ENCODE data around the gene TMED10. TPM values are rescaled to one million over a fixed set of nuclear protein-coding genes. Genes with fewer than 3 reads are reported as not detected.

TMED10 gene
- total and polyA plus RNA-seq, 2 of the 13 experiments (the other 11 are each of a cell fraction or from before 2014, with no cell fraction given) = 311 to 377 TPM

DNA sequence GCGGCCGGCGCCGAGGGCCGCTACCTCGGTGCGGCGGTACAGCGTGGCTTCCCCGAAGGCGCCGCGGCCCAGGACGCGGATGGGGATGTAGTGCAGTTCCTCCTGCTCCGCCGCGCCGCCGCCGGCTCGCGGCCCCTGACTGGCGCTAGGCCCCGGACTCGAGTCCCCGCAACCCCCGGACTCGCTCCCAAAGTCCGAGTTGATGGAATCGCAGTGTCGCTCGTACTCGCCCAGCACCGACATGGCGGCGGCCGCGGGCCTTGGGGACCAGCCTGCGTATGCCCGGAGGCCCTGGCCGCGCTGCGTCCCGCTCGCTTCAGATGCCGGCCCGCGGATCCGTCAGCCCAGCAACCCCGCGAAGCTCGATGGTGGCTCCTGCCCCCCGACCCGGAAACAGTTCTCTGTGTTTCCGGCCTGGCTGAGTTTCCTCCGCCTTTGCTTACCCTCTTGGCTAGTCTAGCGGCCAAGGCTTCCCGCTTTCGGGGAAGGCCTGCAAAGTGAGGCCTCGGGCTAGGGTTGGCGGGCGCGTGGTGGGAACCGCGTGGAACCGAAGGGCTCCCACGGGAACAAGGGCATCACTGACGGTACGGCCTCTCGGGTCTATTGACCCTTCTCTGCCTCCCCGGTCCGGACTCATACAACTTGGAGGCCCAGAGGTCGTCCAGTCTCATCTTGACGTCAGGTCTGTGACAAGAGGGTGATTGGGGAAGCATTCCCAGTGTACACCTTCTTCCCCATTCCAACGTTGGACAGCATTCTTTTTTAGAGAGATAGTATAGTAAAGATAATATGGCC is 49.5 kb downstream of the TMED10 start, which contains the start of gene NEK9 (continued):
- TF ChIP-seq, protein P1, sequence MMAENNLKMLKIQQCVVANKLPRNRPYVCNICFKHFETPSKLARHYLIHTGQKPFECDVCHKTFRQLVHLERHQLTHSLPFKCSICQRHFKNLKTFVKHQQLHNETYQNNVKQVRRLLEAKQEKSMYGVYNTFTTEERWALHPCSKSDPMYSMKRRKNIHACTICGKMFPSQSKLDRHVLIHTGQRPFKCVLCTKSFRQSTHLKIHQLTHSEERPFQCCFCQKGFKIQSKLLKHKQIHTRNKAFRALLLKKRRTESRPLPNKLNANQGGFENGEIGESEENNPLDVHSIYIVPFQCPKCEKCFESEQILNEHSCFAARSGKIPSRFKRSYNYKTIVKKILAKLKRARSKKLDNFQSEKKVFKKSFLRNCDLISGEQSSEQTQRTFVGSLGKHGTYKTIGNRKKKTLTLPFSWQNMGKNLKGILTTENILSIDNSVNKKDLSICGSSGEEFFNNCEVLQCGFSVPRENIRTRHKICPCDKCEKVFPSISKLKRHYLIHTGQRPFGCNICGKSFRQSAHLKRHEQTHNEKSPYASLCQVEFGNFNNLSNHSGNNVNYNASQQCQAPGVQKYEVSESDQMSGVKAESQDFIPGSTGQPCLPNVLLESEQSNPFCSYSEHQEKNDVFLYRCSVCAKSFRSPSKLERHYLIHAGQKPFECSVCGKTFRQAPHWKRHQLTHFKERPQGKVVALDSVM (CRISPR knock-in tag; IDR thresholded peaks at IDR 0.05) = peak; percentile 84
- TF ChIP-seq ZNF10 (CRISPR knock-in tag; IDR thresholded peaks at IDR 0.05; ENCODE audit: borderline replicate concordance, low read depth) = no peak
- peak; percentile 40; the same call in 1 of the 2 replicates for TF ChIP-seq RFX3 (CRISPR knock-in tag; IDR thresholded peaks at IDR 0.05)
- TF ChIP-seq, protein P2, sequence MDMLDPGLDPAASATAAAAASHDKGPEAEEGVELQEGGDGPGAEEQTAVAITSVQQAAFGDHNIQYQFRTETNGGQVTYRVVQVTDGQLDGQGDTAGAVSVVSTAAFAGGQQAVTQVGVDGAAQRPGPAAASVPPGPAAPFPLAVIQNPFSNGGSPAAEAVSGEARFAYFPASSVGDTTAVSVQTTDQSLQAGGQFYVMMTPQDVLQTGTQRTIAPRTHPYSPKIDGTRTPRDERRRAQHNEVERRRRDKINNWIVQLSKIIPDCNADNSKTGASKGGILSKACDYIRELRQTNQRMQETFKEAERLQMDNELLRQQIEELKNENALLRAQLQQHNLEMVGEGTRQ (IDR thresholded peaks at IDR 0.05; ENCODE audit: low read depth, low read length) = no peak
- TF ChIP-seq, protein P2 (CRISPR knock-in tag; IDR thresholded peaks at IDR 0.05; ENCODE audit: borderline replicate concordance) = peak; percentile 37; the same call in 1 of the 2 replicates
- TF ChIP-seq, protein P3, sequence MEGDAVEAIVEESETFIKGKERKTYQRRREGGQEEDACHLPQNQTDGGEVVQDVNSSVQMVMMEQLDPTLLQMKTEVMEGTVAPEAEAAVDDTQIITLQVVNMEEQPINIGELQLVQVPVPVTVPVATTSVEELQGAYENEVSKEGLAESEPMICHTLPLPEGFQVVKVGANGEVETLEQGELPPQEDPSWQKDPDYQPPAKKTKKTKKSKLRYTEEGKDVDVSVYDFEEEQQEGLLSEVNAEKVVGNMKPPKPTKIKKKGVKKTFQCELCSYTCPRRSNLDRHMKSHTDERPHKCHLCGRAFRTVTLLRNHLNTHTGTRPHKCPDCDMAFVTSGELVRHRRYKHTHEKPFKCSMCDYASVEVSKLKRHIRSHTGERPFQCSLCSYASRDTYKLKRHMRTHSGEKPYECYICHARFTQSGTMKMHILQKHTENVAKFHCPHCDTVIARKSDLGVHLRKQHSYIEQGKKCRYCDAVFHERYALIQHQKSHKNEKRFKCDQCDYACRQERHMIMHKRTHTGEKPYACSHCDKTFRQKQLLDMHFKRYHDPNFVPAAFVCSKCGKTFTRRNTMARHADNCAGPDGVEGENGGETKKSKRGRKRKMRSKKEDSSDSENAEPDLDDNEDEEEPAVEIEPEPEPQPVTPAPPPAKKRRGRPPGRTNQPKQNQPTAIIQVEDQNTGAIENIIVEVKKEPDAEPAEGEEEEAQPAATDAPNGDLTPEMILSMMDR (CRISPR knock-in tag; IDR thresholded peaks at IDR 0.05) = no peak
- TF ChIP-seq EHMT2 (IDR thresholded peaks at IDR 0.05; ENCODE audit: borderline replicate concordance, low read depth, low read length) = peak; percentile 65; the same call in 1 of the 2 replicates
- no peak for TF ChIP-seq ATF7 (IDR thresholded peaks at IDR 0.05)
- peak; percentile 75; the same call in 1 of the 2 replicates for TF ChIP-seq ATF7 (CRISPR knock-in tag; IDR thresholded peaks at IDR 0.05)
- TF ChIP-seq, protein P4, sequence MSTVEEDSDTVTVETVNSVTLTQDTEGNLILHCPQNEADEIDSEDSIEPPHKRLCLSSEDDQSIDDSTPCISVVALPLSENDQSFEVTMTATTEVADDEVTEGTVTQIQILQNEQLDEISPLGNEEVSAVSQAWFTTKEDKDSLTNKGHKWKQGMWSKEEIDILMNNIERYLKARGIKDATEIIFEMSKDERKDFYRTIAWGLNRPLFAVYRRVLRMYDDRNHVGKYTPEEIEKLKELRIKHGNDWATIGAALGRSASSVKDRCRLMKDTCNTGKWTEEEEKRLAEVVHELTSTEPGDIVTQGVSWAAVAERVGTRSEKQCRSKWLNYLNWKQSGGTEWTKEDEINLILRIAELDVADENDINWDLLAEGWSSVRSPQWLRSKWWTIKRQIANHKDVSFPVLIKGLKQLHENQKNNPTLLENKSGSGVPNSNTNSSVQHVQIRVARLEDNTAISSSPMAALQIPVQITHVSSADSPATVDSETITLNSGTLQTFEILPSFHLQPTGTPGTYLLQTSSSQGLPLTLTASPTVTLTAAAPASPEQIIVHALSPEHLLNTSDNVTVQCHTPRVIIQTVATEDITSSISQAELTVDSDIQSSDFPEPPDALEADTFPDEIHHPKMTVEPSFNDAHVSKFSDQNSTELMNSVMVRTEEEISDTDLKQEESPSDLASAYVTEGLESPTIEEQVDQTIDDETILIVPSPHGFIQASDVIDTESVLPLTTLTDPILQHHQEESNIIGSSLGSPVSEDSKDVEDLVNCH (CRISPR knock-in tag; IDR thresholded peaks at IDR 0.05) = no peak
- TF ChIP-seq ZNF44 (CRISPR knock-in tag; IDR thresholded peaks at IDR 0.05) = 0 out of 2 replicates have a peak, but pooled peaks have one; percentile 63
- TF ChIP-seq, protein P5, sequence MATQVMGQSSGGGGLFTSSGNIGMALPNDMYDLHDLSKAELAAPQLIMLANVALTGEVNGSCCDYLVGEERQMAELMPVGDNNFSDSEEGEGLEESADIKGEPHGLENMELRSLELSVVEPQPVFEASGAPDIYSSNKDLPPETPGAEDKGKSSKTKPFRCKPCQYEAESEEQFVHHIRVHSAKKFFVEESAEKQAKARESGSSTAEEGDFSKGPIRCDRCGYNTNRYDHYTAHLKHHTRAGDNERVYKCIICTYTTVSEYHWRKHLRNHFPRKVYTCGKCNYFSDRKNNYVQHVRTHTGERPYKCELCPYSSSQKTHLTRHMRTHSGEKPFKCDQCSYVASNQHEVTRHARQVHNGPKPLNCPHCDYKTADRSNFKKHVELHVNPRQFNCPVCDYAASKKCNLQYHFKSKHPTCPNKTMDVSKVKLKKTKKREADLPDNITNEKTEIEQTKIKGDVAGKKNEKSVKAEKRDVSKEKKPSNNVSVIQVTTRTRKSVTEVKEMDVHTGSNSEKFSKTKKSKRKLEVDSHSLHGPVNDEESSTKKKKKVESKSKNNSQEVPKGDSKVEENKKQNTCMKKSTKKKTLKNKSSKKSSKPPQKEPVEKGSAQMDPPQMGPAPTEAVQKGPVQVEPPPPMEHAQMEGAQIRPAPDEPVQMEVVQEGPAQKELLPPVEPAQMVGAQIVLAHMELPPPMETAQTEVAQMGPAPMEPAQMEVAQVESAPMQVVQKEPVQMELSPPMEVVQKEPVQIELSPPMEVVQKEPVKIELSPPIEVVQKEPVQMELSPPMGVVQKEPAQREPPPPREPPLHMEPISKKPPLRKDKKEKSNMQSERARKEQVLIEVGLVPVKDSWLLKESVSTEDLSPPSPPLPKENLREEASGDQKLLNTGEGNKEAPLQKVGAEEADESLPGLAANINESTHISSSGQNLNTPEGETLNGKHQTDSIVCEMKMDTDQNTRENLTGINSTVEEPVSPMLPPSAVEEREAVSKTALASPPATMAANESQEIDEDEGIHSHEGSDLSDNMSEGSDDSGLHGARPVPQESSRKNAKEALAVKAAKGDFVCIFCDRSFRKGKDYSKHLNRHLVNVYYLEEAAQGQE (IDR thresholded peaks at IDR 0.05; ENCODE audit: borderline replicate concordance in 1 of 2, low read depth in 1 of 2, low read length in 2 of 2) = peak in 1 of 2 experiments; percentile 17; a peak in 1 of 4 replicates
- peak; percentile 11; the same call in 1 of the 2 replicates for TF ChIP-seq STAG1 (CRISPR knock-in tag; IDR thresholded peaks at IDR 0.05)
- TF ChIP-seq SP5 (CRISPR knock-in tag; IDR thresholded peaks at IDR 0.05; ENCODE audit: borderline replicate concordance, low read depth) = peak; percentile 16; the same call in 1 of the 2 replicates
- peak; percentile 82; the same call in 1 of the 2 replicates for TF ChIP-seq MEIS2 (CRISPR knock-in tag; IDR thresholded peaks at IDR 0.05)
- peak; percentile 31; the same call in 1 of the 2 replicates for TF ChIP-seq ZNF264 (CRISPR knock-in tag; IDR thresholded peaks at IDR 0.05)
